RKO (cell line): ENCODE data around the gene CFP.

Experiments used
- DNase-seq: peaks from one replicate; pipeline ENCODE4 v3.0.0-alpha.2; 2016; ENCODE audit warnings: low spot score

Gene CFP

GRCh38 chrX:47574076-47574546, 55.6 kb downstream of the CFP start:
- no peak for DNase-seq

- DNase-seq: no peak
Observed at GRCh38 chrX:47573341-47574075, 56.2 kb downstream of the CFP start.
